Osteoblast (primary cell): ENCODE results near the gene MIEF2. TPM values are rescaled to one million over a fixed set of nuclear protein-coding genes. Genes with fewer than 3 reads are reported as not detected.
A peak's percentile ranks its signal among the peaks of the same experiment; 100 is the strongest.

Source experiments
- DNase-seq: peaks from one replicate; pipeline ENCODE4 v3.0.0; 2011; ENCODE audit warnings: low spot score, mixed read lengths; ENCODE audit not compliant: insufficient read length; ENCODE audit errors: missing footprints
- H2AFZ ChIP-seq: 2 replicates; pipeline ENCODE4 v1.6.0; 2011; ENCODE audit warnings: mild to moderate bottlenecking, low read length
- H3K27ac ChIP-seq: 2 replicates; pipeline ENCODE4 v1.5.1; 2011; ENCODE audit warnings: mild to moderate bottlenecking, low read depth, low read length, moderate library complexity
- H3K27me3 ChIP-seq: 2 replicates; pipeline ENCODE4 v1.6.0; 2012; ENCODE audit warnings: mild to moderate bottlenecking, control low read depth, inconsistent platforms, low read length, moderate library complexity; ENCODE audit not compliant: insufficient read depth
- H3K36me3 ChIP-seq: 2 replicates; pipeline ENCODE4 v1.5.1; 2011; ENCODE audit warnings: mild to moderate bottlenecking, low read length, control low read depth, moderate library complexity; ENCODE audit not compliant: insufficient read depth
- H3K4me1 ChIP-seq: 2 replicates; pipeline ENCODE4 v1.5.1; 2011; ENCODE audit warnings: mild to moderate bottlenecking, low read length, control low read depth, moderate library complexity; ENCODE audit not compliant: insufficient read depth
- H3K4me2 ChIP-seq: 2 replicates; pipeline ENCODE4 v1.6.0; 2011; ENCODE audit warnings: mild to moderate bottlenecking, low read length; ENCODE audit not compliant: insufficient read depth
- H3K4me3 ChIP-seq: fragments of 200-600 bp; sonication (generic); 3 replicates; pipeline ENCODE4 v1.5.1; 2012; ENCODE audit warnings: mild to moderate bottlenecking, low read length, inconsistent platforms; ENCODE audit not compliant: insufficient read depth
- H3K79me2 ChIP-seq: 2 replicates; pipeline ENCODE4 v1.6.0; 2012; ENCODE audit warnings: mild to moderate bottlenecking, low read length, control low read depth, inconsistent platforms; ENCODE audit not compliant: insufficient read depth
- H3K9me3 ChIP-seq: 2 replicates; pipeline ENCODE4 v1.5.1; 2011; ENCODE audit warnings: low read depth, low read length, control low read depth
- H4K20me1 ChIP-seq: 2 replicates; pipeline ENCODE4 v1.6.0; 2012; ENCODE audit warnings: mild to moderate bottlenecking, low read length, control low read depth; ENCODE audit not compliant: insufficient read depth
- total RNA-seq: library from RNA; depleted of rRNA; stranded (reverse); fragments of >200 nt; gene quantifications from 2 replicates; pipeline ENCODE4 v1.2.3, GENCODE V29; 2012
- TF ChIP-seq, protein P1 (sequence below): IDR thresholded peaks from 2 replicates; pipeline ENCODE4 v1.5.1; 2011; ENCODE audit warnings: mild to moderate bottlenecking, low read depth, low read length, moderate library complexity; ENCODE audit errors: extremely low read depth

The MIEF2 gene
- total RNA-seq, 1 donor, result 14.5 TPM

DNA sequence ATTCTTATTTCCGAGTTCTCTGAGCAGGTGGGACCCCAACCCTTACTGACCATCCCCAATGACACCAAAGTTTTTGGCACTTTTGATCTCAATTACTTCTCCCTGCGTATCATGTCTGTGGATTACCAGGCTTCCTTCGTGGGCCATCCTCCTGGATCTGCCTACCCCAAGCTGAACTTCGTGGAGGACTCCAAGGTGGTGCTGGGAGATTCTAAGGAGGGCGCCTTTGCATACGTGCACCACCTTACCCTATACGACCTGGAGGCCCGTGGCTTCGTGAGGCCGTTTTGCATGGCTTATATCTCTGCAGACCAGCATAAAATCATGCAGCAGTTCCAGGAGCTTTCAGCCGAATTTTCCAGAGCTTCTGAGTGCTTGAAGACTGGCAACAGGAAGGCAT, 55.5 kb downstream of the MIEF2 start:
- Histone ChIP-seq H3K36me3 (peaks cover 35% of the 10 kb centered on the region), H3K79me2 (peaks cover 94% of the 10 kb centered on the region), H2AFZ (no peak overlapping the region), H3K9me3 (no peaks in the 10 kb centered on the region), H3K4me1 (peaks cover 37% of the 10 kb centered on the region), H3K27ac (peak overlapping the region; percentile 93), H3K27me3 (no peaks in the 10 kb centered on the region), H3K4me3 (peak overlapping the region; percentile 96), H4K20me1 (peaks cover 61% of the 10 kb centered on the region), H3K4me2 (peak overlapping the region; percentile 99)
- DNase-seq, result no peak
- TF ChIP-seq, protein P1, sequence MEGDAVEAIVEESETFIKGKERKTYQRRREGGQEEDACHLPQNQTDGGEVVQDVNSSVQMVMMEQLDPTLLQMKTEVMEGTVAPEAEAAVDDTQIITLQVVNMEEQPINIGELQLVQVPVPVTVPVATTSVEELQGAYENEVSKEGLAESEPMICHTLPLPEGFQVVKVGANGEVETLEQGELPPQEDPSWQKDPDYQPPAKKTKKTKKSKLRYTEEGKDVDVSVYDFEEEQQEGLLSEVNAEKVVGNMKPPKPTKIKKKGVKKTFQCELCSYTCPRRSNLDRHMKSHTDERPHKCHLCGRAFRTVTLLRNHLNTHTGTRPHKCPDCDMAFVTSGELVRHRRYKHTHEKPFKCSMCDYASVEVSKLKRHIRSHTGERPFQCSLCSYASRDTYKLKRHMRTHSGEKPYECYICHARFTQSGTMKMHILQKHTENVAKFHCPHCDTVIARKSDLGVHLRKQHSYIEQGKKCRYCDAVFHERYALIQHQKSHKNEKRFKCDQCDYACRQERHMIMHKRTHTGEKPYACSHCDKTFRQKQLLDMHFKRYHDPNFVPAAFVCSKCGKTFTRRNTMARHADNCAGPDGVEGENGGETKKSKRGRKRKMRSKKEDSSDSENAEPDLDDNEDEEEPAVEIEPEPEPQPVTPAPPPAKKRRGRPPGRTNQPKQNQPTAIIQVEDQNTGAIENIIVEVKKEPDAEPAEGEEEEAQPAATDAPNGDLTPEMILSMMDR, result no peak

Other genes starting within 250 kb of the MIEF2 start
- gene ATPAF2, start 221.5 kb upstream of the MIEF2 start, total RNA-seq, result 19.2 and 20.3 TPM in 2 replicates
- 13.0 and 13.3 TPM in 2 replicates for gene GID4, start 221.3 kb upstream of the MIEF2 start, total RNA-seq
- 33.0 and 40.2 TPM in 2 replicates for gene DRG2, start 172.7 kb upstream of the MIEF2 start, total RNA-seq
- 1.1 and 1.2 TPM in 2 replicates for gene MYO15A, start 151.9 kb upstream of the MIEF2 start, total RNA-seq
- gene ALKBH5, start 76.8 kb upstream of the MIEF2 start, total RNA-seq, result 103 and 125 TPM in 2 replicates
- gene LLGL1, start 35.0 kb upstream of the MIEF2 start, total RNA-seq, result 41.0 and 50.3 TPM in 2 replicates
- gene FLII, start 1.9 kb upstream of the MIEF2 start, total RNA-seq, result 208 and 212 TPM in 2 replicates
- 36.2 and 39.5 TPM in 2 replicates for gene TOP3A, start 54.3 kb downstream of the MIEF2 start, total RNA-seq
- 22.1 TPM in 2 replicates for gene SMCR8, start 54.6 kb downstream of the MIEF2 start, total RNA-seq
- gene SHMT1, start 102.9 kb downstream of the MIEF2 start, total RNA-seq, result 19.5 and 26.5 TPM in 2 replicates
- not detected in 2 replicates for gene EVPLL, start 117.1 kb downstream of the MIEF2 start, total RNA-seq
- gene LGALS9C, start 216.1 kb downstream of the MIEF2 start, total RNA-seq, result not detected in 2 replicates